ENCODE data around the gene PFKFB1. TPM values are rescaled to one million over a fixed set of nuclear protein-coding genes. Genes with fewer than 3 reads are reported as not detected.

PFKFB1 gene
- total RNA-seq, 1 donor from 2014 or later = not detected

Small RNA genes lying within 50 kb of the gene (small RNA-seq; reads per million reads assigned to genes)
- not detected for gene RF00614

Other genes starting within 250 kb of the PFKFB1 start
- not detected for gene ITIH6, start 195.9 kb downstream of the PFKFB1 start, total RNA-seq
- 116 TPM for gene MAGED2, start 186.4 kb downstream of the PFKFB1 start, total RNA-seq
- gene TRO, start 73.4 kb downstream of the PFKFB1 start, total RNA-seq = 12.3 TPM
- 14.2 TPM for gene APEX2, start 6.2 kb upstream of the PFKFB1 start, total RNA-seq
- 5.6 TPM for gene ALAS2, start 36.8 kb upstream of the PFKFB1 start, total RNA-seq
- gene PAGE2B, start 80.8 kb upstream of the PFKFB1 start, total RNA-seq = not detected
- gene PAGE2, start 94.8 kb upstream of the PFKFB1 start, total RNA-seq = not detected
- gene PAGE5, start 226.2 kb upstream of the PFKFB1 start, total RNA-seq = not detected